Retinal pigment epithelial cell (primary cell): Measurements from ENCODE around the gene MYO5A.
A peak's percentile ranks its signal among the peaks of the same experiment; 100 is the strongest.

Source experiments
- DNase-seq: peaks from one replicate; pipeline ENCODE4 v3.0.0-alpha.2; 2010; ENCODE audit warnings: low read depth
- H3K4me3 ChIP-seq: 2 replicates; pipeline ENCODE4 v1.5.1; 2011; ENCODE audit warnings: mild to moderate bottlenecking, low read length, control low read depth, moderate library complexity
- CTCF ChIP-seq: conservative IDR thresholded peaks from 2 replicates; pipeline ENCODE4 v1.5.1; 2011; ENCODE audit warnings: low read depth, low read length, control low read depth, inconsistent platforms

The MYO5A gene

GRCh38 chr15:52351206-52351908 lies 177.3 kb downstream of the MYO5A start:
- no peak for TF ChIP-seq CTCF
- DNase-seq = no peak
- no peak overlapping the region for H3K4me3 ChIP-seq

- no peak overlapping the region for H3K4me3 ChIP-seq
- no peak for TF ChIP-seq CTCF
- DNase-seq = no peak
These were observed 178.3 kb downstream of the MYO5A start for GRCh38 chr15:52350423-52350822.

- no peak for DNase-seq
- peak; percentile 3 for TF ChIP-seq CTCF
These were observed 179.5 kb downstream of the MYO5A start for GRCh38 chr15:52349052-52349700.

GRCh38 chr15:52348056-52348745 lies 180.5 kb downstream of the MYO5A start:
- TF ChIP-seq CTCF = no peak
- no peak for DNase-seq
- no peak overlapping the region for H3K4me3 ChIP-seq

More at GRCh38 chr15:52349052-52349700, 179.5 kb downstream of the MYO5A start:
- no peak overlapping the region for H3K4me3 ChIP-seq

- no peak overlapping the region for H3K4me3 ChIP-seq
- TF ChIP-seq CTCF = no peak
- DNase-seq = no peak
These were observed 184.1 kb downstream of the MYO5A start for GRCh38 chr15:52344592-52344991.

GRCh38 chr15:52343831-52344230 lies 184.8 kb downstream of the MYO5A start:
- H3K4me3 ChIP-seq = no peak overlapping the region
- no peak for DNase-seq
- TF ChIP-seq CTCF = no peak
